ENCODE results near the gene NCOA3. TPM values are rescaled to one million over a fixed set of nuclear protein-coding genes. Genes with fewer than 3 reads are reported as not detected.

The NCOA3 gene
- total RNA-seq, 1 experiment from 2014 or later, result 25.9 TPM

DNA sequence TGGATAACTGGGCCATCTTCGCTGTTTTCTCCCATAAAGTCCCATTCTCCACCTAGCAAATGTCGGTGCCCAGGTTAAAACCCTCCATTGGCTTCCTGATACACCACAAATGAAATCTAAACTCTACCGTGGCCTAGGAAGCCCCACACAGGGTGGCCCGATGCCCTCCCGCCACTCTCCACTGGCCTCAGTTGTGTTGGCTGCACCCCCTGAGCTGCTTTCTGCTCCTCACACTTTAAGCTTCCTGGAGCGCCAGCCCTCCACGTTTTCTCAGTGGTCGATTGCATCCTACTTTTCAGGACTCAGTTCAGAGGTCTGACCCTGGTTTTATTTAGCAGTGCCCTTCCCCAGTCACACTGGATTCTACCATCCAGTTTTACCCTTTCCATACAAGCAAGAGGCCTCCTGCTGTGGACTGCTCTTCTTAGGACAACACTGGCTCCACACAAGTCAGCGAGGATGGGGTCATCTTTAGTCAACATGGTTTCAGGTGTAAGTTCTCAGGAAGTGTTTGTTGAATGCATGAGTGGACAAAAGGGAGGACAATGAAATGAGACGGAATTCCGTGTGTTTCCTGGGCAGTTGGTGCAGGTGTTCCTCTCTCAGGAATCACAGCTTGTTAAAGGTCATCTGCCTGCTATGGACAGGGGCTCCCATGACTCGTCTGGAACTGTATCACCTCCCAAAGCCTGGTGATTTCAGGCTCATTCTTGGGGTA is 159.5 kb downstream of the NCOA3 start:
- no peak overlapping the region for H3K9ac ChIP-seq (ENCODE audit: low read length)
- H3K9me3 ChIP-seq (ENCODE audit: control insufficient read depth in 1 of 2, insufficient read depth in 1 of 2, low read depth in 1 of 2, low read length in 2 of 2), result no peaks in the 10 kb centered on the region
- no peak overlapping the region for H2AFZ ChIP-seq (ENCODE audit: low read depth, low read length, poor library complexity, severe bottlenecking)
- CTCF ChIA-PET, result interaction anchor here (3.1 kb wide), 1 partner anchor 959 kb away, joined by 13 read pairs; no protein-coding TSS in a partner anchor
- POLR2A ChIA-PET, result no interaction called here
- no peak overlapping the region for H3K4me3 ChIP-seq (replicated peaks in 1 of 2; ENCODE audit: low read depth in 1 of 2, low read length in 2 of 2)
- H4K20me1 ChIP-seq (ENCODE audit: insufficient read depth), result no peaks in the 10 kb centered on the region
- H3K9me2 ChIP-seq (ENCODE audit: insufficient read depth), result no peaks in the 10 kb centered on the region
- H3K4me1 ChIP-seq (ENCODE audit: control insufficient read depth in 1 of 2, insufficient read depth in 2 of 2, low read length in 2 of 2), result peaks cover 0 to 2% of the 10 kb centered on the region in 2 experiments; a peak in 1 of 4 replicates
- no peak overlapping the region for H3K27ac ChIP-seq (ENCODE audit: low read depth, low read length)
- BruUV-seq (replicated peaks), result no TSS peak
- no peaks in the 10 kb centered on the region for H3K27me3 ChIP-seq (ENCODE audit: insufficient read depth, low read length)
- DNase-seq (ENCODE audit: low read depth, low spot score), result no peak
- ATAC-seq, result no peak
- intact Hi-C loops (cut with micrococcal nuclease), result loop anchor here (10.0 kb wide), 1 partner anchor 634 kb away; no protein-coding TSS in a partner anchor
- H3K79me2 ChIP-seq (ENCODE audit: insufficient read depth, low read length), result no peaks in the 10 kb centered on the region
- TF ChIP-seq RAD21 (IDR thresholded peaks at IDR 0.05; ENCODE audit: low read depth) (no peak), JUND (IDR thresholded peaks at IDR 0.05) (no peak), EGR1 (IDR thresholded peaks at IDR 0.05; ENCODE audit: low read depth) (no peak)
- RAD21 ChIA-PET (ENCODE audit: low non-redundant PET in 1 of 2, low total read pairs in 2 of 2, uncharacterized antibody in 2 of 2, unreplicated experiment in 2 of 2), result no interaction called here
- H3K36me3 ChIP-seq (ENCODE audit: control insufficient read depth in 1 of 2, insufficient read depth in 2 of 2, low read length in 2 of 2), result no peaks in the 10 kb centered on the region
- H3K4me2 ChIP-seq (ENCODE audit: low read length), result no peak overlapping the region

GRCh38 chr20:47661714-47662113 is 160.0 kb downstream of the NCOA3 start:
- CTCF ChIA-PET, result interaction anchor here (1.2 to 3.1 kb wide), 3 partner anchors 15 to 959 kb away, joined by 3 to 13 read pairs (median 3); no protein-coding TSS in a partner anchor
- Histone ChIP-seq H3K9me2 (ENCODE audit: insufficient read depth) (no peaks in the 10 kb centered on the region), H3K9ac (ENCODE audit: low read length) (no peak overlapping the region), H3K4me1 (ENCODE audit: control insufficient read depth in 1 of 2, insufficient read depth in 2 of 2, low read length in 2 of 2) (peaks cover 0 to 2% of the 10 kb centered on the region in 2 experiments; a peak in 1 of 4 replicates), H4K20me1 (ENCODE audit: insufficient read depth) (no peaks in the 10 kb centered on the region), H3K27me3 (ENCODE audit: insufficient read depth, low read length) (no peaks in the 10 kb centered on the region), H3K4me2 (ENCODE audit: low read length) (no peak overlapping the region), H3K36me3 (ENCODE audit: control insufficient read depth in 1 of 2, insufficient read depth in 2 of 2, low read length in 2 of 2) (no peaks in the 10 kb centered on the region), H3K79me2 (ENCODE audit: insufficient read depth, low read length) (no peaks in the 10 kb centered on the region), H3K27ac (ENCODE audit: low read depth, low read length) (no peak overlapping the region), H2AFZ (ENCODE audit: low read depth, low read length, poor library complexity, severe bottlenecking) (no peak overlapping the region), H3K4me3 (replicated peaks in 1 of 2; ENCODE audit: low read depth in 1 of 2, low read length in 2 of 2) (no peak overlapping the region), H3K9me3 (ENCODE audit: control insufficient read depth in 1 of 2, insufficient read depth in 1 of 2, low read depth in 1 of 2, low read length in 2 of 2) (no peaks in the 10 kb centered on the region)
- ATAC-seq (no peak), DNase-seq (ENCODE audit: low read depth, low spot score) (no peak)
- BruUV-seq (replicated peaks), result no TSS peak
- RAD21 ChIA-PET (ENCODE audit: low non-redundant PET in 1 of 2, low total read pairs in 2 of 2, uncharacterized antibody in 2 of 2, unreplicated experiment in 2 of 2), result no interaction called here
- POLR2A ChIA-PET, result no interaction called here
- intact Hi-C loops (cut with micrococcal nuclease), result loop anchor here (10.0 kb wide), 1 partner anchor 633 kb away; no protein-coding TSS in a partner anchor
- no peak for TF ChIP-seq SP1 (IDR thresholded peaks at IDR 0.05; ENCODE audit: low read depth)
- TF ChIP-seq EZH2phosphoT487 (IDR thresholded peaks at IDR 0.05; ENCODE audit: borderline replicate concordance), result no peak
- TF ChIP-seq TCF7L2 (IDR thresholded peaks at IDR 0.05; ENCODE audit: borderline replicate concordance, extremely low read depth, insufficient read depth, insufficient read length), result no peak
- no peak for TF ChIP-seq EGR1 (IDR thresholded peaks at IDR 0.05; ENCODE audit: low read depth)
- TF ChIP-seq RAD21 (IDR thresholded peaks at IDR 0.05; ENCODE audit: low read depth), result no peak
- no peak for TF ChIP-seq SIN3A (IDR thresholded peaks at IDR 0.05; ENCODE audit: low read depth)
- TF ChIP-seq SRF (IDR thresholded peaks at IDR 0.05; ENCODE audit: low read depth), result no peak
- TF ChIP-seq ZBTB33 (IDR thresholded peaks at IDR 0.05; ENCODE audit: extremely low read depth, insufficient replicate concordance, low read length), result no peak
- TF ChIP-seq ZFX (IDR thresholded peaks at IDR 0.05), result no peak
- no peak for TF ChIP-seq POLR2AphosphoS5 (IDR thresholded peaks at IDR 0.05; ENCODE audit: low read depth, low read length)
- no peak for TF ChIP-seq ELF1 (IDR thresholded peaks at IDR 0.05; ENCODE audit: borderline replicate concordance, low read depth)
- no peak for TF ChIP-seq EZH2 (IDR thresholded peaks at IDR 0.05)
- no peak for TF ChIP-seq POLR2A (IDR thresholded peaks at IDR 0.05; ENCODE audit: borderline replicate concordance, extremely low read depth, insufficient read depth, insufficient read length)
- TF ChIP-seq REST (IDR thresholded peaks at IDR 0.05; ENCODE audit: low read depth), result no peak

Data from HCT116 (cell line).